ENCODE data around the gene NXPH4.
A peak's percentile ranks its signal among the peaks of the same experiment; 100 is the strongest.

NXPH4 gene

DNA sequence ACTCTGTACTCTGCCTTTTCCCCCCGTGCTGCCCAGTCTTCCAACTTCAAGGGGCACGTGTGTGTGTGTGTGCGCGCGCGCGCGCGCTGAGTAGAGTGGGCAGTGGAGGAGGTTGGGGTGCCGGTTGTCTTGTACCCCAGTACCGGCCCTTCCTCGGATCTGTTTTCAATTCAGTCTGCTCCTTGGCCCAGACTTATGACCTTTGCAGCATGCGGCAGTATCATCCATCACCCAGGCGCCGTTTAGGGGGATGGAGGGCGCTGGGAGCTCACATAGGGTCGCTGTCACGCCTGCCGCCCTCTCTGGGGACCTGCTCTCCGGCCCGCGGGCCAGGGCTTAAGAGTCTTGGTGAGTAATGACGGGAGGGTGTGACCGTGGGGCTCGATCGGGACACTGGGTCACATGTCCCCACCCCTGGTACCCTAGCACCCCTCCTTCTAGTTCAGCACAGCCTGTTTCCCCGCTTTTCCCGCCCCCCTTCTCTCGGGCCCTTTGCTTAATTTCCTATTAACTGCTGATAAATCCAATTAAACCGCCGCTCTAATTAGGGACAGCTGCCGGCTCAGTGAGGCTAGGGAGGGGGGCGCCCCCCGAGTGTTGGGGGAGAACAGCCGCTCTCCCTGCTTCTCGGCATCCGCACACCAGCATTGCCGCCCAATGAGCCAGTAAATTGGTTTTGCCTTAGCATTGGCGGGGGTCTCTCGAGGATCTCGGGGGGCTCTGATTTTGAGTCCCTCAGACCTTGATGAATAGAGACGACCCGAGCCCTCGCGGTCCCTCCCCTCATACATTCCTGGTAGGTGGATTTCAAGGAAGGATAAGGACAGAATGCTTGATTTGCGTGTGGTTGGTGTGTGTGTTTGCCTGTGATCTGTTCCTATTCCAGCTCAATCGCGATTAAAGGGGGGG is 25.1 kb downstream of the NXPH4 start:
- DNase-seq (ENCODE audit: low read depth in 2 of 3, low spot score in 2 of 3), result no peak

DNA sequence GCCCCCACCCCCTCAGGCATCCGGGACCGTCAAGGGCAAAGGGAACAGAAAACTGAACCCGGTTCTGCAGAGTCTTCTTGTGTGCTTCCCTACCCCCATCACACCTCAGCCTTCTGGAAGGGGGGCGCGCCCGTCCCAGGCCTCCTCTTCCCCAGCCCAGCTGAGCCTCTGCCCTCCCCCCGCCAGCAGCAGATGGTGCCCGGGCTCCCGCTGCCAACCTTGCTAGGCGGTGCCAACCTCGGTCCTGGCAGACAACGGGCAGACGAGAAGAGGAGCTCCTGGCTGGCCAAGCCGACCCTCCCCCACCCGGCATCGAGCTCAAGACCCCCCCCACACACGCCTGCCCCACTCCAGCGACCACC is 25.7 kb downstream of the NXPH4 start:
- no peak for DNase-seq (ENCODE audit: low read depth in 2 of 3, low spot score in 2 of 3)

GRCh38 chr12:57242691-57243454 is 26.3 kb downstream of the NXPH4 start:
- DNase-seq (ENCODE audit: low read depth in 2 of 3, low spot score in 2 of 3), result no peak

GRCh38 chr12:57243521-57244311 is 27.1 kb downstream of the NXPH4 start:
- peak in 1 of 3 experiments; percentile 79 for DNase-seq (ENCODE audit: low read depth in 2 of 3, low spot score in 2 of 3)

- no peak for DNase-seq (ENCODE audit: low read depth in 2 of 3, low spot score in 2 of 3)
These were observed 27.7 kb downstream of the NXPH4 start for GRCh38 chr12:57244312-57244696.

DNA sequence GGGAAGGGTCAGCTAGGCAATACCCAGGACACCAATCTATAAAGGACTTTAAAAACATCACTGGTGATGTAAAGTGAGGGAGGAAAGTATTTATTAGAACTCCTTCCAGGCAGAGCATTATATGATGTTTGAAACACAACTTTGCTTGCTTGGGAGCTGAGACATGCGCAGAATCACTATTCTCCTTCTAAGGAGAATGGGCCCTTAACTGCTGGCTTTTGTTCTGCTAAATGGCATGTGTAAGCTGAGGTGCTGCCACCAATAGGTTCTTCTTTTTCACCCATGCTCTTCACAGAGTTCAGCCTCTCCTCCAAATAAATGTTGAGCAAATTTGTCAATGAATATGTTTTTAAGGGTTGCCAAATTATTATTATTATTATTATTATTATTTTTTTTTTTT is 30.4 kb downstream of the NXPH4 start:
- no peak for DNase-seq (ENCODE audit: low read depth in 2 of 3, low spot score in 2 of 3)

GRCh38 chr12:57248934-57249742 is 32.5 kb downstream of the NXPH4 start:
- no peak for DNase-seq (ENCODE audit: low read depth in 2 of 3, low spot score in 2 of 3)

GRCh38 chr12:57250541-57250940 is 33.9 kb downstream of the NXPH4 start:
- no peak for DNase-seq (ENCODE audit: low read depth in 2 of 3, low spot score in 2 of 3)

DNA sequence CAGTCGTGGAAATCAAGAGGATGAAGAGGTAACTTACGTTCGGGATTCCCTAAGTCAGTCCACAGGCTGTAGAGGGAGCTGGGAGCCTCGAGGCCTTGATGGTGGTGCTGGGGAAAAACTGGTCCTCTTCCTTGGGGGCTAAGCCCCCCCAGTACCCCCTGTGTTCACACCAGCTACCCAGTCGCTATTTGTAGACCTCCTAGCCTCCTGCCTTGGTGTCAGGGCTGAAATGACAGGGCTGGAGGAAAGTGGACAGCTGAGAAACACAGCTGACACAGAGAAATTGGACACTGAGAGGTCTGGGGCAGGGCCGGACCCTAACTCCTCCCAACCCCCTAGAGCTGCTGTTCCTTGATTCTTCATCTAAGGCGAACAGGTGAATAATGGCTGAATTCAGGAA is 34.4 kb downstream of the NXPH4 start, which contains the start of gene STAC3:
TSS of gene STAC3 (minus strand) at position 232 of the 400 bp plus-strand sequence. CDS start 1,551 bp downstream, outside the sequence.
- DNase-seq (ENCODE audit: low read depth in 2 of 3, low spot score in 2 of 3), result no peak

GRCh38 chr12:57254506-57255280 is 38.1 kb downstream of the NXPH4 start:
- no peak for DNase-seq (ENCODE audit: low read depth in 2 of 3, low spot score in 2 of 3)

GRCh38 chr12:57255916-57256315 is 39.3 kb downstream of the NXPH4 start:
- DNase-seq (ENCODE audit: low read depth in 2 of 3, low spot score in 2 of 3), result no peak

DNA sequence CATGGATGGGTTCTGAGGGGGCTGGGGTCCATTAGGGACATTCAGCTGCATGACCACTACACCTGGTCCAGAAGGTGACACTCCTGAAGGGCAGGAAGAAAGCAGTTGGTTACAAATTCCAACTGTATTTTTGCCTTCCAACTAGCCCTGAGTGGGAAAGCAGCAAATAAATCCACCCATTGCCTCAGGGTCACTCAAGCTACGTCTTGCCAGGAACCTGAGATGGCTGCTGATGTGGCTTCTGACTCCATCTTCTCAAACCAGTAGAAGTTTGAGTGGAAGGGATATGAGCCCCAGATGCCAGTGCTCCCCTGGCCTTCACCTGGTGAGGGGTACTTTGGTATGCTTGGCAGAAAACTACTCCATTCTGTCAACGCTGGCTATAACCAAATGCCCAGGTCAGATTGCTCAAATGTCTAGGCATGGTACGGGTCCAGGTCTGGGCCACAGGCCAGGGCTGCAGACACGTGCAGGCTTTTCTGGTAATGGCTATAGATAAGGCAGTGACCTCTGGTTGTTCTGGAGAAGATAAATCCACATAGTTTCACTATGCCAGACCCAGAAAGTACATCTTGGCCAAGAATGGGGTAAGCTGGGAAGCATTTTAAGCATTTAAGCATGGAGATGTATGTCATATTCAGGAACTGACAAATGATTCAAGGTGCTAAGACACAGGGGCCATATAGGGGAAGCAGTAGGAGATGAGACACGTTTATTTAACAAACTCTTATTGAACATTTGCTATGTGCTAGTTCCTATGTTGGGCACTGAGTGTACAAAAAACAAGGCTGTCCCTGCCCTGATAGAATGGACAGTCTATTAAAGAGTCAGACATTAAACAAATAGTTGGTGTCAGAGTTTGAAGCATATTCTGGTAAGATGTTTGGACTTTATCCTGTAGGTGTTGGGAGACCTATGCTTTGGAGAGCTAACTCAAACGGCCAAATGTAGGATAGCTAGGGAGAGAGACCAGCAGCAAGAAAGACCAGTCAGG is 42.7 kb downstream of the NXPH4 start:
- no peak for DNase-seq (ENCODE audit: low read depth in 2 of 3, low spot score in 2 of 3)

- DNase-seq (ENCODE audit: low read depth in 2 of 3, low spot score in 2 of 3), result no peak
These were observed 43.8 kb downstream of the NXPH4 start for GRCh38 chr12:57260366-57260765.

- DNase-seq (ENCODE audit: low read depth in 2 of 3, low spot score in 2 of 3), result no peak
These were observed 44.9 kb downstream of the NXPH4 start for GRCh38 chr12:57261428-57261865.

GRCh38 chr12:57262126-57262822 is 45.7 kb downstream of the NXPH4 start:
- no peak for DNase-seq (ENCODE audit: low read depth in 2 of 3, low spot score in 2 of 3)

DNA sequence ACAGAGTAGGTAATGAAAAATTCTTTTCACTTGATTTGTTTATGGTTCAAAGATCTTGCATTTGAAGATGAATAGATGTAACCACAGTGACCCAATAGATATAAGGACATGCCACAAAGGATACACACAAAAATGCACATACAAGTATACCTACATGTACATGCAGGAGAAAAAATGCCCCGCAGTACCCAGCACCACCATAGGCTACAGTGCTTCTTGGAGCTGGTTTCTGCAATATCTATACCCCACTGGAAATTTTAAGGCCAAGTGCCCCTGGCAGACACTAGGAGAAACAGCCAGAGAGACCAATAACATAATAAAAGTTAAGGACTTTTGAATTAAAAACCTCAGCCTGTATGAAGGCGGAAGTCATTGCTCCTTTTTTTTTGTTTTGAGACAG is 46.5 kb downstream of the NXPH4 start:
- no peak for DNase-seq (ENCODE audit: low read depth in 2 of 3, low spot score in 2 of 3)

DNA sequence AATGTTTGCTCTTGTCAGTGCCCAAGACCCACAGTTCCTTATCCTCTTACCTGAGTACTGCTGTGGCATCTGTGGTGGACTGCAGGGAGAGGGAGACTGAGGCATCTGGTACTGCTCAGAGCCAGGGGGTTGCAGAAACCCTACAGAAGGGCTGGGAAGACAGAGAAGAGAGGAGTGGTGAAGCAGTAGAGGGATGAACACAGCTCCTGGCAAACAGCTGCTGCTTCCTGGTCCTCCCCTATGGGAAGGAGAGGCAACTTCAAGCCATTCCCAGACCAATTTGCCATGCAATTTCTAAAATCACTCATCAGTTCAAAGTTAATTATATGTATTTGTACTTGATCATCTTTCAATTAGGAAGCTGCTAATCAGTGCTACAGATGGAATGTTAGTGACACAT is 50.1 kb downstream of the NXPH4 start:
- DNase-seq (ENCODE audit: low read depth in 2 of 3, low spot score in 2 of 3), result no peak

DNA sequence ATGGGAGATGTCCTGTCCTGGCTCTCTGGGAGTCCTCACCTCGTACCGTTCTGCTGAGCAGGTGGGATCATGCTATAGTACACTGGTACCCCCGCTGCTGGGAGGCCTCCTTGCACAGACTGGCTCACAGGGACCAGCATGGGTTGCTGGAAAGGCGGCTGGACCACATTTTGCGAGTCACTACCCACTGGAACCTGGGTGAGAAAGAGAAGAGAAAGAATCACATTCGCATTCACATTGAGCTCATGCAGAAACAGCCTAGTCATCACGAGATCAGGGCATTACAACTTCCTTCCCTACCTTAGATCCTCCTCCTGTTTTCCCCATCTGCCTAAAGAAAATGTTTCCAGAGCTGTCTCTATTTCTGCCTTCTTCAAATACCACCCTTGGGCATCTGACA is 51.7 kb downstream of the NXPH4 start:
- DNase-seq (ENCODE audit: low read depth in 2 of 3, low spot score in 2 of 3), result no peak
